Activated naive CD4-positive, alpha-beta T cell treated with Interleukin-2 at 50 U/mL for 16 hours (primary cell): ENCODE results near the gene TMX4.

Source experiments
- DNase-seq: peaks from one replicate; pipeline ENCODE4 v3.0.0-alpha.2; 2020

Gene TMX4

DNA sequence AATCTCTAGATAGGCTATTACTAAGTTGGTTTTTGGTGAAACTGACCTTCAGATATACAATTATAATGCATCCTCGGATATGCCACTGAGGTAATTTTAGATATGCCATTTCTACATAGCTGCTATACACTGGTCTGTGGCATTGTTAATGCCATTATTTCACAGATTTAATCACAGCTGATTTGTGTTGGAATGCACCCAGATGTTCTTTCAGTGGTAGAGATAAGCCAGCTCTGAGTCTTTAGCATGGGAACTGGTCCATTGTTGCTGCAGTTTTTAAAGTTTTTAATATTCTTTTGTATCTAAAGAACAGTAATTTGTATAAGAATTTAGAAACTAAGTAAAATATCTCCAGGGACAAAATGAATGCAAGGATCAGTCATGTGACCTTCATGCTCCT is 6.8 kb downstream of the TMX4 start:
- DNase-seq: no peak

DNA sequence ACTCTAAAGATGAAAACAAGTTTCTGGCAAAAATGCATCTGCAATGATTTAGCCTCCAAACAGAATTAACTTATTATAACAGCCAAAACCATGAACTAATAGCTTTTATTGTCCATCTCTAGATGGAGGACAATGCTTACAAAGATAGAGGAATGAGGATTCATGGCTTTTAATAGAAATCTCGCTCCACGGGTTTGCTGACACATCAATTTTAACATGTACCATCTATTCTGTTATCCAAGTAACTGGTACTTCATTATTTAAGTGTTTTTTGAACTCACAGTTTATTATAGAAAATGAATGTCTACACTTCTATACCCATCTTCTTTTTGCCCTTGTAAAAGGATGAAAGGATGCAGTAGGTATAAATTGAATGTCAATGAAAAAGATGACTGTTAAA is 10.8 kb downstream of the TMX4 start:
- no peak for DNase-seq

DNA sequence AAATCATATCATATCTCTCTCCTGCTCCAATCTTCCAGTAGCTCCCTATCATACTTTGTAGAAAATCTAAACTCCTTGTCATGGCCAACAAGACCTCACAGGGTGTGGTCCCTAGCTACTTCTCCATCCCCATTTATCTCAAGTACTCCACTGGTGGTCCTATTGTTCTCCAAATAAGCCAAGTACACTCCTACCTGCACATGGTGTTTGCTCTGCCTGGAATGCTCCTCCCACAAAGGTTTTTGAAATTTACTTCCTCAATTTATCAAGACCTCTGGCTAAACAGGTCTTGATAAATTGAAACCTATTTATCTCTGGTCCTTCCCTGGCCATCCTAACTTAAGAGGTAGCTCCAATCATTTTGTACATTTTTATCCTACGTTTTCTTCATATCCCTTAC is 12.1 kb downstream of the TMX4 start:
- DNase-seq: no peak

DNA sequence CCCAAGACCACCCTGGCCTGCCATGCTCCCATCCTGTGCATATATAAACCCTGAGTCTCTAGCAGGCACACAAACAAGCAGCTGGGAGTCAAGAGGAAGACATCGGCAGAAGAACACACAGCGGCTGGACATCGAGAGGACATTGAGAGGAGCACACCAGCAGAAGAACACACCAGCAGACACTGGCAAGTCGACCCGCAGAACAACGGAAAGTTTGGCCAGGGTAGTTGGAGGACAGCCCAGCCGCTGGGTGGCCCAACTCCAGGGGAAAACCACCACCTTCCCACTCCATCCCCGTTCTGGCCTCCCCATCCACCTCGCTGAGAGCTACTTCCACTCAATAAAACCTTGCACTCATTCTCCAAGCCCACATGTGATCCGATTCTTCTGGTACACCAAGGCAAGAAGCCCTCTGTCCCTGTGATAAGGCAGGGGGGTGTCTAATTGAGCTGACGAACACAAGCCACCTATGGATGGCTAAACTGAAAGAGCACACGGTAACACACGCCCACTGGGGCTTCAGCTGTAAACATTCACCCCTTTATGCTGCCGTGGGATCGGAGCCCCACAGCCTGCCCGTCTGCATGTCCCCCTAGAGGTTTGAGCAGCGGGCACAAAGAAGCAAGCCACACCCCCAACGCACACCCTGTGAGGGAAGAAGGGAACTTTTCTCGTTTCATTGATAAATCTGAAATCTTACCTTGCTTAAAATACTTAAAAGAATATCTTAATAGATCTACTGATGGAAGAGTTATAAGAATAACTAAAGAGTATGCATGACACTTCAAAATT is 13.8 kb downstream of the TMX4 start:
- DNase-seq: no peak

DNA sequence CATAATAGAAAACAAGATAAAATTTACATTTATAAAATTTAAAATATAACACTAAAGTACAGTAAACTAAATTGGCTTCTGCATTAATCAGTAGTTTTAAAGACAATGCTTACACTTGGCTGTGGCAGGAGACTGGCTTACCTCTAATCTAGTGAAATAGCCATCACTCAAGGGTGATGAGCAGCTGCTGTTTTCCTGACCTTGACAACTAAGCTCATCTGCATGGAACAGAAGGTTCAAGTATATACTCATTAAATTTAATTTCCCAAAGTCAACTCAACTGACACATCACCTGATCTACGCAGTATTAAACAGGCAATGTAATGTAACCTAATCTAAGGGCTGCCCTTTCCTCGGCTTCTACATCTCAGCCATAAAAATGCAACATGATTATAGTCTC is 14.5 kb downstream of the TMX4 start:
- no peak for DNase-seq

DNA sequence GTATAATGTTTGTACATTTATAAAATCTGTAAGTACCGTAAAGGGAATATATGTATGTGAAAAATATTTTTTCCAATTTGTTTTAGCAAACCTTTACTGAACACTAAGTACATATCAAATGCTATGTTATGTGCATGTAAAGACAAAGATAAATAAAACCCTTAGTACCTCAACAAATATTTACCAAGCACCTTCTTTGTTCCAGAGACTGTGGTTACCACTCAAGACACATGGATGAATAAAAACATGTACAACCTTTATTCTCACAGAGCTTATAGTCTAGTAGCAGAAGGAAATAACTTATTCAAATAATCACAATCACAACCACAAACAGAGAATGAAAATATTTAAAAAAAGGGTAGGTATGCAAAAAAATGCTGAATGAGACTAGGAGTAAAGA is 17.5 kb downstream of the TMX4 start:
- no peak for DNase-seq

DNA sequence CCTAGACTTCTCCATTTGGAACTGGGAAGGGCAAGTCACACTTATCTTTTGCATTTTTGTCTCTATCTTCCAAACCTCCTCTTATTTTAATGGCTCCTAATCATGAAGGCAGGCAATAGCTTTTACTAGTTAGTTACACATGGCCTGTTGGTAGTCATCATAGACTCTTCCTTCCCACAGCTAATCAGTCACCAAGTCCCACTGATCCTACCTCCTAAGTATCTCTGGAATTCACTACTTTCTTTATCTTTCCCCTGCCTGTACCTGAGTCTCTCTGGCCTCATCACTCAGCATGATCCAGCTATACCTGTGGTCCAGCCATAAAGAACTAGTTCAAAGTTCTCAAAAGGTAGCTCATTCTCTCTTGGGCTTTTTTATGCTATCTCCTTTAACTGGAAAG is 18.8 kb downstream of the TMX4 start:
- DNase-seq: no peak

DNA sequence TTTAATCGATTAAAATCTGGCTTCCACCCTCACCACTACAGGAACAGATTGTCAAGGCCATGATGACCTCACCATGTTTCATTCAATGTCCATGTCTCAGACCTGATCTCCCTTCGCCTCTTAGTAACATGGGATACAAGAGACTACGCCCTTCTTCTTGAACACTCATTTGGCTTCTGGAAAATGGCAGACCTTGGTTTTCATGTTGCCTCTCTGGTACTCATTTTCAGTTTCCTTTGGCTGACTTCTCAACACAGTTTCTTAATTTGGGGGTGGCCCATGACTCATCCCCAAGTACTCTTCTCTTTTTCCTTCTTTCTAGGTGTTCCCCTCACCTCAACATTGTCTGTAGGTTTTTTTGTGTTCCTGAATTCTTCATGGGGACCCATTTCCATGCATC is 22.7 kb downstream of the TMX4 start:
- no peak for DNase-seq

DNA sequence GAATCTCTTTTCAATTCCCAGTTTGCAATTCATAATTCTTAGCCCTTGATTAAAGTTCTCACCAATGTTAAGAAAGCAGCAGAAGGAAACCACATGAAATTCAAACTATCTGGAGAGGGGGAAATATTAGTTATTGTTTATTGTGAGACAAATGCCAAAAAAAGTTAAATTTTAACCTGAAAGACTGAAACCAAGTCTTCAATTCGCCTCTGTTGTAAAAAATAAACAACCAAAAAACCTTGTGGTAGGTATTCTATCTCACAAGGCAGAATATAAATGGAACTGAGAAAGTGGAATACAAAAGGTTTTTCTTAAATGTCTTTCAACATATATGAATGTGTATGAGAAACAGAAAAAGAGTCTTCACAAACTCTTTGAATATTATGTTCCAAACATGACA is 24.8 kb downstream of the TMX4 start:
- DNase-seq: no peak

DNA sequence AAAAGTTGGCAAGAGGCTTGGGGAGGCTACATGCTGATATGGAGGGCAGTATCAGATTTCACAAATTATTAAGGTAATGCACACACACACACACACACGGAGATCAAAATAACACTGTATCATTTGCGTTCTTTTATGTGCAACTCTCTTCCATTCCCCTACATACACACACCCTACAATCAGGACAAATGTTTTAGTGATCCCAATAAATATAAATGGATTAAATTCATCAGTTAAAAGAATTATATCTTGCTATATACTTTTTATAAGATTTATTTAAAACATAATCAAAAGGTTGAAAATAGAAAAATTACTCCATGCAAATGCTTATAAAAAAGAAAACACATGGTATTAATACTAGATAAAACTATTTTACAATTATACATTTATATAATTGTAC is 25.9 kb downstream of the TMX4 start:
- DNase-seq: no peak

DNA sequence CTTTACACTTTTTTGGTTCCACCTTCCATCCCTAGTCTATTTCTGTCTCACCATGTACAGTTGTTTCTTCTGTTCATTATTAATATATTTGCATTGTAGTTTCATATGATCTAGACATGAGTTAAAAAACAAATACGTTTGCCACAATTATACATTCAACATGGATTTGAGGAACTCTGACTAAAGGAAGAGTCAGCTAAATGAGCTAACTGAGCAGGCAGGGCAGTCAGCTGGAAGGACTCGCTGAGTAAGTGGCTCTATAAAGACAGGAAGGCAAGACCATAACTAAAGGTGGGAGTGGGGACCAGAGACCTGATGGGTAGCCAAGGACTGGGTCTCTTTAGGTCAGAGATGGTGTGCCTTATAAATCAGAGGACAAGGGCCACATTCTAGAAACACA is 26.3 kb downstream of the TMX4 start:
- DNase-seq: no peak

DNA sequence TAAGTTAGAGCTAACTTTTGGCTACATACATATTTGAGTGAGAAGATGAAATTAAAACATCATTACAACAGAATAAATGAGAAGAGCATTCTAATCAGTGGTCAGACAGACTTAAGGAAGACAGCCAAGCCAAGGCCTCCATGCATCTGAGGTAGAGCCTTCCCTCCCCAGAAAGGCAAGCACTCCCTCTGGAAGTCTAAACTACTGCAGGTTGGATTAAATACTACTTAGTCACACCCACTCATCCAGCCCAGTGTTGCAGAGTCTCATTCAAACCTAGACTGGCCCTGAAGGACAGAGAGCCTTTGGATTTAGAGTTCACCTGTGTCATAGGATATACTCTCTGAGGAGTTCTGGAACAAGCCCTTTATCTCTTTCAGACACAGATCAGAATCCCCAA is 29.2 kb downstream of the TMX4 start:
- no peak for DNase-seq

DNA sequence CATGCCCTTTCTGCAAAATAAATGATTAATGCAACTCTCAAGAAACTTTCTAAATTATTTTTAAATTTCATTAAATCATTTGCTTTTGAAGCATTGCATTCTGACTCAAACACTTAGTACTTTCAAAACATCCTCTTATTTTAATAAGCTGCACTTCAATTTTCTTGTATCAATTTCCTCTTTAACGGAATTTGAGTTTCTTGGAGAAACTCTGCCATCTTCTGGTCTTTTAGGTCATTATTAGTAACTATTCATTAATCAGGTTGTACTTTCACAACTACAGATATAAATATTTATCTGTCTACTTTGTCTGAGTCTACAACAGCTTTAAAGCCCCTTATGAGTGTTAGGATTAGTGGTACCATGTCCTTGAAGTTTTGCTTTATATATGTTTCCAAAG is 30.2 kb downstream of the TMX4 start:
- no peak for DNase-seq

DNA sequence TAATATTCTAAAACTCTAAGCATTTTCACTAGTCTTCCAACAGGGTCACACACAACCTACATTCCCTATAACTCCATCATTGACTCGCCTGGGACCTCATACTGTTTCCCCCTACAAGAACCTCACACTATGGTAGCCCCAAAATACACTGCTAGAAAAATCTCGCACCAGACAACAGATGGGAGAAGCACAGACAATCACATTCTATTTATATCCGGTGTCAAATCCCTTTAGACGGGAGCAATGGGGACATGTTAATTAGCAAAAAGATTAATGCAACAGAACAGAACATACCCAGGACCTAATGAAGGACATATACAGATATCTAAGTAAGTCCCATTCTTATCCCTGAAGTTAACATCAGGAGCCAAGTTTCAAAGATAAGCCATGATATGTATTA is 33.6 kb downstream of the TMX4 start:
- no peak for DNase-seq

DNA sequence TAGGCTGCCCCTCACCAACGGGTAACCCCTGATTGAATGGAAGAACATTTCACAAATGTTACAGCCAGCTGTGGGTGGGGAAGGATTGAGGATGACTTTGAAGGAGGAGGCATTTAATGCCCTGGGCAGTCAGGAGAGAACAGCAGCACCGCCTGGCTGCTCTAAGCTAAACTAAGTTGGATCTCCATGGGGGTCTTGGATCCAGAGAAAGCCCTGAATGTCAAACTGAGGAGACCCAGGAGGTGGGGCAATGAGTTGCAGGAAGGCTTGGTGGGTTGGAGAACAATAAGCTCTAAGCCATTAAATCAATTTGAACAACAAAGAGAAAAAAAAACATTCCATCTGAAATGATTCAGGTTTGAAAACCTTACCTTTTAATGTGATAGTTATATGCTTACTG is 35.4 kb downstream of the TMX4 start:
- no peak for DNase-seq

DNA sequence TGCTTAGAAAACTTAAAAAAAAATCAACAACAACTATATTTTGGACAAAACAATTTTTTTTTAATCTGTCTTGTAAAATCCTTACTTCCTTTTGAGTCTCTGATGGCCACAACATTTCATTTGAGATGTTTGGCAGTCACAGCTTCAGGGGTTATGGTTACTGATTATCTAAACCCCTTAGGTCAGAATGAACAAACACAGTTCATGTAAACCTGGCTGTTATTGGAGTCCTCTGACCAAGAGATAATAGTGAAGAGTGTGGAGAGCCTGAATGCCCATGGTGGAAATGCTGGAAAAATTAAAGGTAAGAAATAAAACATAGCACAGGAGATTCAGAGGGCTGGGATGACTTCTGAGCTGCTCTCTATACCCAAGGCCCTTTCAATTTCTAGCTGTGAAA is 38.2 kb downstream of the TMX4 start:
- no peak for DNase-seq

DNA sequence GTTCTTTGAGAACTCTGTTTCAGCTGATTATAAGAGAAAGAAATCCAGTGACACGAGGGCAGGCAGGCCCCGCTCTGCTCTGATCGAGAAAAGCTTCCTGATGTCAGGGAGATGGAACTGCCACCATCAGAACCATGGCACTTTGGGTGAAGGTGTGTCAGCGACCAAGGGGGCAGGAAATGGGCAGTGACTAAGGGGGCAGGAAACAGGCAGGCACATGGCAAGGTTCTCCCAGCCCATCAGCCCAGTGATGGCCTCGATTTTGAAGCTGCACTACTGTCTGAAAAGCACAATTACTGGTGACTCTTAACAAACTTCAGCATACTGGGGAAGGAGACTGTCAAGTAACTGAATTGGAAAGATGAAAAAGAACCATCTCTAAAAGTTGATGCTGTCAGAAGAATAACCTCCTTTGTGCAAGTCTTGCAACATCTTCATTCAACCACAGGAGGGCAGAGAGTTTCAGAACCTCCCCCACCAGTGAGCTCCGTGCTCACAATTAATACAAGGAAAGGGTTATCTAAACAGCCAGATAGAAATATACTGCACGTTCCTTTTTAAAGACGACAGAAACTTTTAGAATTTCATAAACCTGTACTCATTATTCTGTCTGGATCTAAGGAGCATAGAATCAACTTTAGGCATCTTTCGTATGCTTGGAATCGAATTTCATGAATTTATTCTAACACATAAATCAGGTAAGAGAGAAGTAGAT is 39.1 kb downstream of the TMX4 start:
- DNase-seq: peak; percentile 3

DNA sequence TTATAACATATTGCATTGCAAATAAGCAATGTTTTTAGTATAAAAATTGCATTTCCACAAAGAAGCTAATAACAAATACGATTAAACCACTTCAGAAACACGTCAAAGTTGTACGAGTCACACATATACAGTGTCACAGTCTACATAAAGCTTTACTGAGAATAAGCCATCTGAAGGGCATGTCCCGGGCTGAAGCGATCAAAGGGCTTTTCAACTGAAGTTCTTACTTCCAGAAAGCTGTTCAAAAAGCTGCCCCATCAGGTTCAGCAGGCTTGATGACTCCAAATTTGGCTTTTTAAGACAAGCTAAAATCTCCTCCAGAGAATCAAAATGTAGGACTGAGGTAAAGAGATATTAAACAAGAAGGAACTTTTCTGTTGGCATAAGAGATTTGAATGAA is 41.9 kb downstream of the TMX4 start:
- no peak for DNase-seq

DNA sequence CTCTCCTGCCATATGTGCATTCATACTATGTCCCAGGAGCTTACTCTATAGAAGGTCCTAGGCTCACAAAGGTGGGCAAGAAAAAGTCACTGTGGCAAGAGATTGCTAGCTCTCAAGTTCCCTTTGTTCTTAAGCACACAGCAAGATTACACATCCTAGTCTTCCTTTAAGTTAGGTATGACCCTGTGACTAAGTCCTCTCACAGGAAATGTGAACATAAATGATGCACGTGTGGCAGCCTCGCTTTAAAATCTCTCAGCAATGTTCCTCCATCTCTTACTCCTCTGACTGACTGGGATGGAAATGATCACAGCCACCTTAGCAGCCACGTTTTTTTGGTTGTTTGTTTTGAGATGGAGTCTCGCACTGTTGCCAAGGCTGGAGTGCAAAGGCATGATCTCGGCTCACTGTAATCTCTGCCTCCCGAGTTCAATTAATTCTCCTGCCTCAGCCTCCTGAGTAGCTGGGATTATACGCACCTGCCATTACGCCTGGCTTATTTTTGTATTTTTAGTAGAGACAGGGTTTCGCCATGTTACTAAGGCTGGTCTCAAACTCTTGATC is 43.6 kb downstream of the TMX4 start:
- no peak for DNase-seq

DNA sequence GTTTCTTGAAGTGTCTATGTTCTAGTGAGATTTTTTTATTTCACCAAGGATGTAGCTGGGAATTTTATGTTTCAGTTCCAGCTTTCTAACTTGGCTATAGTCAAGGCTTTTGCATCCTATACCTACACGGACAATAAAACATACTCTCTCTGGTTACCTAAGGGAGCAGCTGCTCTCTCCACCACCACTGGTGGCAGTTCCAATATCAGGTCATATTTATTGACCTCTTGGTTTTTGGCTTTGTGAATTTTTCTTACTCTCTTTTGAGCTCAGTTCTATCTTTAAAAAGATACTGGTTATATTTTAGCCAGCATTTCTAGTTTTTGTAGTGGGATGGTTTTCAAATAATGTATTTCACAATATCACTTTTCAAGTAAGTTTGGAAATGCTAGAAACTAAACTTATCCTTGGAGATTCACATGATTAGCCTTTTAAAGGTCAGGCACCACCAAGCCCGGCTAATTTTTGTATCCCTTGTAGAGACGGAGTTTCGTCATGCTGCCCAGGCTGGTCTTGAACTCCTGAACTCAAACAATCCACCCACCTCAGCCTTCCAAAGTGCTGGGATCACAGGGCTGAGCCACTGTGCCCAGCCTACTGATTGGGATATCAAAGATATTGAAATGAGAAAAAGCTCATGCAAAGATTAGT is 44.7 kb downstream of the TMX4 start:
- DNase-seq: no peak

DNA sequence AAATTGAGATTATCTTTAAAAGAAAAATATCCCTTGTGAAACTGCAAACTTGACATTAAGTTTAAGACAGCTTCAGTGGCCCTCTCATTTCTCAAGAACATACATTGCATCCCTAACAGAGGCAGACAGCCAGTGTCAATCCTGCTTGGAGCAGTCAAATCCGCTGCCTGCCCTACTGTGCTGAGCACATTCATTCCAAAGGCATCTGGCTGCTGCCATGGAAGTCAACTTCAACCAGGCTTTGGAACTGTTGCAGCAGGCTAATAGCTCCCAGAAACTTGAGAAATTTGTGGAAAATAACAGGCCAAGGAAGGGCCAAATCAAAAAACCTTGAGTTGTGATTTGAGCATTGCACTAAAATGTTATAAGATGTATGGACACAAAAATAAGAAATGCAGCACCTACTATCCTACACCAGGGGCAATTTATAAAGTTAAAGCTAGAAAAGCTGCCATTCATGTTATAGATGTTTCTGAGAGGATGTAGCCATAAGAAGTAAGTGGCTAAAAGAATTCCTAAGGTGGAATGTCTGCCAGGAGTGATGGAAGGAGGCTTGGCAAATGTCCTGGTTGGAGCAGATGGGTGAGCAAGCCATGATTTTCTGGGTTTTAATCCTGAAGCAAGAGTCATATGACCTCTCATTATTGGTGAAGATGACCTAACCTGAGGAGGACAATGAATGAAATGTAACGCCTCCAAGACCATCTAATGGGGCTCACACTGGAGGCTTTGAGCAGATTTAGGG is 47.9 kb downstream of the TMX4 start:
- no peak for DNase-seq

DNA sequence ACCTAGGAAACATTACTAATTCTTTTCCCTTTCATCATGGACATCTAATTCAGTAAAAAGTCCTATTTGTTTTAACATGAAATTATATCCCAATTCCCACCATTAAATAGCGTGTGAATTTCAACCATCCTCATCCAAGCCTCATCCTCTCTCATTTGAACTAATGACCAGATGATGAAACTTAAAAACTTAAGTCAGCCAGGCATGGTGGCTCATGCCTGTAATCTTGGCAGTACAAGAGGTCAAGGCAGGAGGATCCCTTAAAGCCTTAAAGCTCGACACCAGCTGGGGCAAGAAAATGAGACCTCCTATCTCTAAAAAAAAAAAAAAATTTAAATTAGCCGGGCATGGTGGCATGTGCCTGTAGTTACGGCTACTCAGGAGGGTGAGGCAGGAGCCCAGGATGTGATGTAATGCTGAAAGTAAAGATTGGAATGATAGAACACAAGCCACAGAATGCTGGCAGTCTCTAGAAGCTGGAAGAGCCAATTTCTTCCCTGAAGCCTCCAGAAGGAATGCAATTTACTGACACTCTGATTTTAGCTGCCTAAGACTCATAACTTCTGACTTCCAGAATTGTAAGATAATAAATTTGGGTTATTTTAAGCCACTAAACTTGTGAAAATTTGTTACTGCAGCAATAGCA is 52.2 kb downstream of the TMX4 start:
- DNase-seq: no peak

DNA sequence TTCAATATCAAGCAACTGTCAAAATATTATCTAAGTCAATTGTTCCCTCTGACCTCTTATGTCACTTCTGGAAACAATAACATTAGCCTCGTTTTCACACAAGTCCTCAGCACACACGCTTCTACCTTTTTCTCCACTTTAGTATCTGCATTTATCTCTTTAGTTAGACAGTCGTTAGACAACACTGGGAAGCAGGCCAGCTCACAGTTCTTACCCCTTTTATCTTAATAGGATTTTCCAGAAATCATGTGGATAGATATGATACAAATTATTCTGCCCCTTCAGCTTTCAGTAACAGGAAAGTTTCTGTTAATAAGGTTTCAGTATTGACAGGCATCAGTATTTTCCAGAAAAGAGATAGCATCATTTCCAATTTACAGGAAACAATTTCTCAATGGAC is 53.4 kb downstream of the TMX4 start:
- no peak for DNase-seq
